SHP77 (cell line): ENCODE data around the gene FAM20C.

Experiments used
- DNase-seq, 2 experiments: peaks; one replicate each; lab custom pipeline; 2025; lab: John Stamatoyannopoulos, UW

Gene FAM20C

DNA sequence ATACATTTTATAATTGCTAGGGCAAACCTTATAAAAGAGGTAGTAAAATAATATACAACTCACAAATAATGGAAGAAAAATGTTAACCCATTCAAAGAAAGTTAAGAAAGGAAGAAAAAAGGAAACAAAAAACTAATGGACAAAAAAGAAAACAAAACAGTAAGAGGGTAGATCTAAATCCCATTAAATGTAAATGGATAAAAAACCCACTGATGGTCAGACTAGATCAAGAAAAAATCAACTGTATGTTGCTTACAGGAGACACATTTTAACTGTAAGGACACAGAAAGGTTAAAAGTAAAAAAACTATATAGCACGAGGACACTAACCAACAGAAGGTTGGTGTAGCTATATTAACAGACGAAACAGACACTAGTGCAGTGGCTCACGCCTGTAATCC is 115.6 kb downstream of the FAM20C start:
- no peak for DNase-seq

DNA sequence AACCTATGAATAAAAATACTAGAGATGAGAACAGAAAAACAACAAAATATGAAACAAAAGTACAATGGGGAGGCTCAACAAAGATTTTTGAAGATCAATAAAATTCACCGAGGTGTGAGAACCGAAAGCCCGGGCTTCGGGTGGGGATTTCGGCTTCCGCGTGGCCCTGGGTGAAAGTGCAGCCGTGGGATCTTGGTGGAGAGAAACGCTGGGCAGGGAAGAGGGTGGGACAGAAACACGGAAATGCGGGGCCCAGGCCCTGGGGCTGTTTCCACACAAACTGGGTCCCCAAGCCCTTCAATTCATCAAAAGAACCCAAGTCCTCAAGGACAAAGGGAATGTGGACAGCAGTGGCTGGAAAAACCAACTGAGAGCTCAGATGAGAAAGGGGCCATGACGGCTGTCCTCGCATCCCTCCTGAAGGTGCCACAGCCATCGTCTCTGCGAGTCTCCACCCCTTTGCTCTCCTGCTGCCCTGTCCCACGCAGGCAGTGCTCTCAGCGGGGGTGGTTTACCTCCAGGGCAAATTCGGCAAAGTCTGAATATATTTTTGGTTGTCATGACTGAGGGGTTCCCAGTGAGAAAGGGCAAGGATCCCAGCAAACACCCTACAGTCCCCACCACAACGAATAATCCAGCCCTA is 117.3 kb downstream of the FAM20C start:
- DNase-seq: no peak
